Fibroblast of pulmonary artery (primary cell): Measurements from ENCODE around the gene PTPN4.

Experiments used
- DNase-seq: peaks from one replicate; pipeline ENCODE4 v3.0.0-alpha.2; 2010; ENCODE audit warnings: low read depth
- H3K4me3 ChIP-seq: replicated peaks from 2 replicates; pipeline ENCODE4 v1.5.1; 2011; ENCODE audit warnings: low read depth, mild to moderate bottlenecking, control low read depth, low read length, moderate library complexity
- TF ChIP-seq, protein P1 (sequence below): IDR thresholded peaks from 2 replicates; pipeline ENCODE4 v1.5.1; 2011; ENCODE audit warnings: mild to moderate bottlenecking, control low read depth, low read length, inconsistent platforms; ENCODE audit errors: missing control alignments

Gene PTPN4

DNA sequence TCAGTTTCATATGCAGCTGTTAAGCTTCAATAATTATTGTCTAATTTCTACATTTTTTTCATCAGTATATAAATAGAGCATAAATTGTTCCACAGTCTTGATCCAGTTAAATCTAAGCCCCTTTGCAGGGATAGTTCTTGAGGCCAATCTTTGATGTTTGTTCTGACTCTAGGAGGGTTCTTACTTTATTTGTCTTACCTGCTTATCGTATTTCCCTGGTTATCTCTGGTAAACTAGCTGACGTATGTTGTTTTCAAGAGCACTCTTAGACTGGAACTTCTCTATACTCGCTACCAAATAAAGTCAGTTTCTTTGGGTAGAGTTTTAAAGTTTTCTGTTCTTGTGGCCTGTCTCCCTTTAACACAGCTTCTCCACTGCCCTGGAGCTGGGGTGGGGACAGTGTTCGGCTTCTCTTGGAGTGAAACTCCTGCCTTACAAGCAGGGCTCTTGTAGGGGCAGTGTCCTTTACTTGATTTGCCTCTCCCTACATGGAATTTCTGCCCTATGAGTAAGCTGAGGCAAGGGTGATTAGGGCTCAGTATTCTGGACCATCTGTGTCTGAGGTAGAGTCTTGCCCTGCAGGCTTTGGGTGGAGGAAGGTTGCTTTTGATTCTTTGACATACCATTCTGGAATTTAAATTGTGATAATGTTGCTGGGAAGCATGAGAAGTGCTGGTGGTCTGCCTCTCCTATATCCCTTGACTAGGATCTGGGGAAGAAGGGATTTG is 90.3 kb downstream of the PTPN4 start:
- no peak for DNase-seq
- no peak overlapping the region for H3K4me3 ChIP-seq
- TF ChIP-seq, protein P1, sequence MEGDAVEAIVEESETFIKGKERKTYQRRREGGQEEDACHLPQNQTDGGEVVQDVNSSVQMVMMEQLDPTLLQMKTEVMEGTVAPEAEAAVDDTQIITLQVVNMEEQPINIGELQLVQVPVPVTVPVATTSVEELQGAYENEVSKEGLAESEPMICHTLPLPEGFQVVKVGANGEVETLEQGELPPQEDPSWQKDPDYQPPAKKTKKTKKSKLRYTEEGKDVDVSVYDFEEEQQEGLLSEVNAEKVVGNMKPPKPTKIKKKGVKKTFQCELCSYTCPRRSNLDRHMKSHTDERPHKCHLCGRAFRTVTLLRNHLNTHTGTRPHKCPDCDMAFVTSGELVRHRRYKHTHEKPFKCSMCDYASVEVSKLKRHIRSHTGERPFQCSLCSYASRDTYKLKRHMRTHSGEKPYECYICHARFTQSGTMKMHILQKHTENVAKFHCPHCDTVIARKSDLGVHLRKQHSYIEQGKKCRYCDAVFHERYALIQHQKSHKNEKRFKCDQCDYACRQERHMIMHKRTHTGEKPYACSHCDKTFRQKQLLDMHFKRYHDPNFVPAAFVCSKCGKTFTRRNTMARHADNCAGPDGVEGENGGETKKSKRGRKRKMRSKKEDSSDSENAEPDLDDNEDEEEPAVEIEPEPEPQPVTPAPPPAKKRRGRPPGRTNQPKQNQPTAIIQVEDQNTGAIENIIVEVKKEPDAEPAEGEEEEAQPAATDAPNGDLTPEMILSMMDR, result no peak

DNA sequence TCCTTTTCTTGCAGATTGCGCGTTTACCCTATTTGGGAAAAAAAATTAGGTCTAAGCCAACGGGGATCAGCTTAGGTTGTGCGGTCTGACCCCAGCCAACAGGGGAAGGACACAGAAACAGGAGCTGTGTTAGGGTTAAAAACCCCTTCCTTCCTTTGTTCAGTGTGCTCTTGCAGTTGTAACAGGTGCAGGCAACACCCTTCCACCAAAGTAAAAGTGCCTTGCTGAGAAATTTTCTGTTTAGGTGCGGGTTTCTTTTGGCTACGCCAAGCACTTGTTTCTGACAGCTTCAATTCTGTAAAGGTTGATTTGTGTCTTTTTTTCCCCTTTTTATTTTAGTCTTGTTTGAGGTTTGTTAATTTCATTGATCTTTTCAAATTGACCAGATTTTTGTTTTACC is 92.5 kb downstream of the PTPN4 start:
- H3K4me3 ChIP-seq, result no peak overlapping the region
- TF ChIP-seq, protein P1, result no peak
- no peak for DNase-seq

DNA sequence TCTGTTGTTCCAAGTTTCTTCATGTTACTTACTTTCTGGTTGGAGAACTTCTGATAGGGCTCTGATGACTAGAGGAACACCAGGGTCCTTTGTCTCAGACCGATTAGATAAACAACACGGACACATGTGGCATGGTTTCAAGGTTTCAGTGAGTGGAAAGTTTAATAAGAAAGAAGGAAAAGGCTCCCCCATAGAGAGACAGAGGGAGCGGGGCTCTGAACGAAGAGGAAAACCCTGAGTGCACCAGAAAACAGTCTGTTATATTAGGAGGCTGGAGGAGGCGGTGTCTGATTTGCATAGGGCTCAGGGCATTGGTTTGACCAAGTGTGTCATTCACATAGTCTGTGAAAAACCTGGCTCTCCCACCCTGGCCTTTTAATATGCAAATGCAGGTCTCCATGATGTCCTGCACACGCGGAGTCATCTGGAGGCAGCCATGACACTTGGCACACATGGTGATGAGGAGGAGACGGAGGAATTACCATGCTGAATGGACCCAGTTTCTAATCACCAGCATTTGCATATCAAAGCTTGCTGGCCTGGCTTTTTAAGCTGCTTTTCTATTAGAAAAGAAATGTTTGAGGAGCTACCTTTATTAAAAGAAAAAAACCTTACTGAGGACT is 94.2 kb downstream of the PTPN4 start:
- H3K4me3 ChIP-seq, result no peak overlapping the region
- TF ChIP-seq, protein P1, result no peak
- no peak for DNase-seq

DNA sequence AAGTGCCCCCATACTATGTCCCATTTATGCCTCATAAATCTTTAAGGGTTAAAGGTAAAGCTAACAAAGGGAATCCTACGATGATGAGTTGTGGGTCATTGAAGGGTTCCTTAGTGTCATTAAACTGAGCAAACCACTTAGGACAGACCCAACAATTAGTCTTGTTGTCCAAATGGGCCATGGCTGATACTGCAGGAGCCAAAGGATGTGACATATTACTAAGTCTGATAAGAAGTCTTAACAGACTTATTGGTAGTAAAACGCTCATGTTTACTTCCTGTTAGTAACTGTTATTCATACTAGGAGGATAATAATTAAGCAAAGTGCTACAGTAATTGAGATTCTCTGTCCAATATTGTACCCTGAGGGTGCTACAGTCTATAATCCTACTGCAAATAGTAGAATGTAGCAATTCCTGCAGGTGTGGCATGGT is 96.8 kb downstream of the PTPN4 start:
- TF ChIP-seq, protein P1, result no peak
- DNase-seq, result no peak

DNA sequence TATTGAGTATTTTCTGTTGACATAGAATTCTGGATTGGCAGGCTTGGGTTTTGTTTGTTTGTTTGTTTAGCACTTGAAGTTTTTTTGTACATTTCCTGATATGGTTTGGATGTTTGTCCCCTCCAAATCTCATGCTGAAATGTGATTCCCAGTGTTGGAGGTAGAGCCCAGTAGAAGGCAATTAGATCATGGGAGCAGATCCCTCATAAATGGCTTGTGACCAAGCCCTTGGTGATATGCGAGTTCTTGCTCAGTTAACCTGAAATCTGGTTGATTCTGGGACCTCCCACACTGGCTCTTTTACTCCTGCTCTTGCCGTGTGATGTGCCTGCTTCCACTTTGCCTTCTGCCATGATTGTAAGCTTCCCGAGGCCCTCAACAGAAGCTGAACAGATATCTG is 98.0 kb downstream of the PTPN4 start:
- TF ChIP-seq, protein P1, result no peak
- no peak overlapping the region for H3K4me3 ChIP-seq

More for the DNA sequence above, 96.8 kb downstream of the PTPN4 start:
- no peak overlapping the region for H3K4me3 ChIP-seq

DNA sequence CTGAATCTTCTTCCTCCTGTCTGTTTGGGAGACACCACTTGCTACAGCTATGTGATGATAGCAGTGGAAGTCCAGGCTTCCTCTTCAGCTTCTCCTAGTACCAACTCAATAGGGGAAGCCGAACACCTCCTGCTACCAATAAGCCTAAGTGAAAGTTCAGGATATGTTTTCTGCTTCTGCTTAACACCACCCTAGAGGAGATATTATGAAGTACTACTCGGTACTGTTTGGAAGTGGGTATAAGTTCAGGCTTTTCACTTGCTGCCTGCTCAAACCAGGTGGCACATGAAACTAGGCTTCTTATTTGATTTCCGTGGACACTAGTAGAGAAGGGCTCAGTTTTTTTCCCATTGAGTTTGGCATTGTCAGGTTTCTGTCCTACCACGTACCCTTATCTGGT is 99.8 kb downstream of the PTPN4 start:
- DNase-seq, result no peak
- H3K4me3 ChIP-seq, result no peak overlapping the region
- TF ChIP-seq, protein P1, result no peak

More for the DNA sequence above, 98.0 kb downstream of the PTPN4 start:
- DNase-seq, result no peak
